Fibroblast of villous mesenchyme (primary cell): Measurements from ENCODE around the gene MMP24OS. TPM values are rescaled to one million over a fixed set of nuclear protein-coding genes. Genes with fewer than 3 reads are reported as not detected.

Source experiments
- DNase-seq: peaks from one replicate; pipeline ENCODE4 v3.0.0-alpha.2; 2010; ENCODE audit warnings: low read depth
- H3K4me3 ChIP-seq: 2 replicates; pipeline ENCODE4 v1.5.1; 2011; ENCODE audit warnings: low read depth, mild to moderate bottlenecking, low read length
- total RNA-seq: library from RNA; depleted of rRNA; stranded (reverse); fragments of >200 nt; gene quantifications from 2 replicates; pipeline ENCODE4 v1.2.3, GENCODE V29; 2012
- TF ChIP-seq, protein P1 (sequence below): IDR thresholded peaks from 2 replicates; pipeline ENCODE4 v1.5.1; 2012; ENCODE audit warnings: low read depth, mild to moderate bottlenecking, low read length; ENCODE audit not compliant: insufficient read depth

The MMP24OS gene
- 14.7 and 16.8 TPM in 2 replicates for total RNA-seq

DNA sequence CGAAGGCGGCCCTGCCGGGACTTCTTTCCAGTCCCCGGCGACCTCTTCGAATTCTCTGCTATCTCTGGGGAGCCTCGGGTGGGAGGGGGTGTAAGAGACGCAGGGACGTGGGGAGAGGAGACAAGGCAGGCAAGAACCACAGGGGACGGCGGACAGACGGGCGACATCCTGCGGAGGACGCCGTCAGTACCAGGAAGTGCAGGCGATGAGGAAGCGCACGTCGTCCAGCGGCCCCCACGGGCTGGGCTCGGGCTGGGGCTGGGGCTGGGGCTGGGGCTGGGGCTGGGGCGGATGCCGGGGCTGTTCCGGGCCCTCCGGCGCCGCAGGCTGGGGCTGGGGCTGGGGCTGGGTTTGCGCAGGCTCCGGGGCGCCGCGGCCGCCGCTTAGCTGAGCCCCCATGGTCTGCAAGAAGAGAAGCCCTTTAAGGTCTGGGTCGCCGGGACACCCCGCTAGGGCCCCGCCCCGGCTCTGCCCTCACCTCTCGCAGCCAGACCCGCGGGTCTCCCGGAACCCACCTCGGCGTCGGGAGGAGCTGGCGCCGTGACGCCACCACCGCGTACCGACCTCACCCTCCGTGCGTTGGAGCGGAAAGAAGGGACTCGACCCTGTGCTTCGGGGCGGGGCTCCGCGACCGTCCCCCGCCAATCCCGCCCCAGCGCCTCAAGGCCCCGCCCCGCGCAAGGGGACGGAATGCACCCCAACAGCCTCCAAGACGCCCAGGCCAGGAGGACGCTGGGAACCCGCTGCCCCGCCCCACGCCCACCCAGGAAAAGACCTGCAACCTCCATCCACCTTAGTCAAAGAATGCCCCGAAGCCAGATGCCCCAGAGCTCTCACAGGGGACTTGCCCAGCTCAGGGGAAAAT lies at the start of gene MMP24OS:
Gene MMP24OS (minus strand): TSS at position 592 of the 865 bp plus-strand sequence. CDS start 193 bp downstream, at position 399.
- TF ChIP-seq, protein P1, sequence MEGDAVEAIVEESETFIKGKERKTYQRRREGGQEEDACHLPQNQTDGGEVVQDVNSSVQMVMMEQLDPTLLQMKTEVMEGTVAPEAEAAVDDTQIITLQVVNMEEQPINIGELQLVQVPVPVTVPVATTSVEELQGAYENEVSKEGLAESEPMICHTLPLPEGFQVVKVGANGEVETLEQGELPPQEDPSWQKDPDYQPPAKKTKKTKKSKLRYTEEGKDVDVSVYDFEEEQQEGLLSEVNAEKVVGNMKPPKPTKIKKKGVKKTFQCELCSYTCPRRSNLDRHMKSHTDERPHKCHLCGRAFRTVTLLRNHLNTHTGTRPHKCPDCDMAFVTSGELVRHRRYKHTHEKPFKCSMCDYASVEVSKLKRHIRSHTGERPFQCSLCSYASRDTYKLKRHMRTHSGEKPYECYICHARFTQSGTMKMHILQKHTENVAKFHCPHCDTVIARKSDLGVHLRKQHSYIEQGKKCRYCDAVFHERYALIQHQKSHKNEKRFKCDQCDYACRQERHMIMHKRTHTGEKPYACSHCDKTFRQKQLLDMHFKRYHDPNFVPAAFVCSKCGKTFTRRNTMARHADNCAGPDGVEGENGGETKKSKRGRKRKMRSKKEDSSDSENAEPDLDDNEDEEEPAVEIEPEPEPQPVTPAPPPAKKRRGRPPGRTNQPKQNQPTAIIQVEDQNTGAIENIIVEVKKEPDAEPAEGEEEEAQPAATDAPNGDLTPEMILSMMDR = no peak
- H3K4me3 ChIP-seq = peak within 1 kb of the TSS; percentile 74
- DNase-seq = peak; percentile 87

DNA sequence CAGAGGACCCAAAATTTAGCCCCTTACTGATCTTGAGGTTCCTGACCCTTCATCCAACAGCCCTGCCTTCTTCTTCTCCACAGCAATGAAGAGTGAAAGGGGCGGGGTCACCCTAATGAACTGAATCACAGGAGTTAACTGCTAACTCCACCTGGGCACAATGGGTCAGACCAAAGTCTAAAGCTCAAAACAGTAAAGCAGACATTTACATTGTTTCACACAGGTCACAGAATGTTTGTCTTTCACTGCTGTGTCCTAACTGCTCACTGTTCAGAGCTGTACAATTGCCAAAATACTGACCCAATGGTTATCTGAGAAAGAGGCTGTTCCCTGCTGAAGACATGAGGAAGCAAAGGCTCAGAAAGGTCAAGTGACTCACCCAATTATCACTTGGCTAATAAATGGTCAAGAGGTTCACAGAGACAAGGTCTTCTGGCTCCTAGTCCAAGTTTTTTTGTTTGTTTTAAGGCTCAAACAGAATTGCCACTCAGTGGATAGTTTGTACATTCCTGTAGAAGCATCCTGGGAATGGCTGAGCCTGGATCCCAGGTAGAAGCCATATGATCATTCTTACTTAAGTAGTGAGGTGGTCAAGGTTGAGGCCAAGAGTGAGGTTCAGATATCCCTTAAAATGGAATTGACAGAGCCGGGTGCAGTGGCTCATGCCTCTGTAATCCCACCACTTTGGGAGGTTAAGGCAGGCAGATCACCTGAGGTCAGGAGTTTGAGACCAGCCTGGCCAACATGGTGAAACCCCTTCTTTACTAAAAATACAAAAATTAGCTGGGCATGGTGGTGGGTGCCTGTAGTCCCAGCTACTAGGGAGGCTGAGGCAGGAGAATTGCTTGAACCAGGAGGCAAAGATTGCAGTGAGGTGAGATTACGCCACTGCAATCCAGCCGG lies 49.4 kb upstream of the MMP24OS start:
- peak; percentile 89 for DNase-seq
- TF ChIP-seq, protein P1 = no peak
- H3K4me3 ChIP-seq = no peak overlapping the region

DNA sequence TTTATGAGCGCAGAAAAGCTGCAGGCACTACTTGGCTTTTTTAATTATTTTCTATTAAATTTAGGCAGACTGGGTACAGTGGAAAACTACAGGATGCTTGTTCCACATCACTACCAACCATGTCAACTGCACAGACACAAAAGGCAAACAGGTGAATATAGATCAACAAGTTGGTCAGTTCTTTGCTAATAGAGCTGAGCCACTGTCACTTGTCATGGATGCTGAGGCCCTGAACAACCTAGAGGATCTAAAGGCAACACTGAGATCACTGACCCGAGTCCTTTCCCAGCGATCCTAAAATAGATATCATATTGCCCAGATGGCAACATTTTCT lies 48.8 kb upstream of the MMP24OS start:
- TF ChIP-seq, protein P1 = no peak
- H3K4me3 ChIP-seq = no peak overlapping the region
- no peak for DNase-seq

DNA sequence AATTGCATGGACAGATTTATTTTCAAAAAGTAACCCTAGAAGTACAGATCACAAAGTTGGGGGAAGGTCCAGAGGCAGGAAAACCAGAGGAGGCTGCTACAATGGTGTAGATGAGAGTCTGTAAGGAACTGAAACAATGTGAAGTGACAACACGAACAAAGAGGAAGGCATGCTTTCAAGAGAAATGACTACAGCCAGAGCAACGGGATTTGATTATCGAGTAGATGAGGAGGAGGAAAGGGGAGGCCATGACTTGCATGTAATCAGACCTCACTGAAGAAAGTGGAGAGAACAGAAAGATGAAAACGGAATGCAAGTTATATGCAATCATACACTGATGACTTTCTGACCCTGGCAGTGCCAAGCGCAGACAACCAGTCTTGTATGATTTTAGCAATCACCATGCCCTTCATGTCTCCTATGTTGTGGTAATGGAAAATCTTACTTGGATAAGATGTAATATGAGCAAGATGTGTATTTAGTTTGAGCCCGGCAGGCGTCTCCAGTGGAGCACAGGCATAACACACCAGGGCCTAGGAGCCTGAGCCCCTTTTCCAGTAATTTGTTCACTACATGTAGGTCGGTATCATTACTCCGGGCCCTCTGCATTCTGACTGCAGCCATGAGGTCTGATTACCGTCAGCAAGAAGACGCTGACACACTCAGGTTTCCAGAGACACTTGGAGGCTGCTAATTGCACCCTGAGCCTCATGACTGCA lies 48.3 kb upstream of the MMP24OS start:
- TF ChIP-seq, protein P1 = no peak
- no peak for DNase-seq
- no peak overlapping the region for H3K4me3 ChIP-seq

DNA sequence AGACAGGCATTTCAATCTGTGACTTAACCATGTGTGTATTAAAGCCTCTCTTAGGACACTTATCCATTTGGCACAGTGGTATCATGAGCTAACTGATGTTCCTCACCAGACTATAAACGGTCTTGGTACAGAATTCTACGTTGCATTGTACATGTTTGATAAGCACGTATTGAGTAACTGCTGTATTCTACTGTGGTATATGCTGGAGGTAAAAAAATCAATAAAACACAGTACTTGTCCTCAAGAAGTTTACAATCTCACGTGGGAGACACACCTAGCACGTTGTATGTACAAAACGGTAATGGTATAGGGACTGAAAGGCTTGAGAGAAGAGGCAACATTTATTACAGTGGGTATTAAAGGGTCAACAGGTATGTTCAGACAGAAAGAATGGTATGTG lies 47.5 kb upstream of the MMP24OS start:
- H3K4me3 ChIP-seq = no peak overlapping the region
- TF ChIP-seq, protein P1 = no peak
- no peak for DNase-seq

DNA sequence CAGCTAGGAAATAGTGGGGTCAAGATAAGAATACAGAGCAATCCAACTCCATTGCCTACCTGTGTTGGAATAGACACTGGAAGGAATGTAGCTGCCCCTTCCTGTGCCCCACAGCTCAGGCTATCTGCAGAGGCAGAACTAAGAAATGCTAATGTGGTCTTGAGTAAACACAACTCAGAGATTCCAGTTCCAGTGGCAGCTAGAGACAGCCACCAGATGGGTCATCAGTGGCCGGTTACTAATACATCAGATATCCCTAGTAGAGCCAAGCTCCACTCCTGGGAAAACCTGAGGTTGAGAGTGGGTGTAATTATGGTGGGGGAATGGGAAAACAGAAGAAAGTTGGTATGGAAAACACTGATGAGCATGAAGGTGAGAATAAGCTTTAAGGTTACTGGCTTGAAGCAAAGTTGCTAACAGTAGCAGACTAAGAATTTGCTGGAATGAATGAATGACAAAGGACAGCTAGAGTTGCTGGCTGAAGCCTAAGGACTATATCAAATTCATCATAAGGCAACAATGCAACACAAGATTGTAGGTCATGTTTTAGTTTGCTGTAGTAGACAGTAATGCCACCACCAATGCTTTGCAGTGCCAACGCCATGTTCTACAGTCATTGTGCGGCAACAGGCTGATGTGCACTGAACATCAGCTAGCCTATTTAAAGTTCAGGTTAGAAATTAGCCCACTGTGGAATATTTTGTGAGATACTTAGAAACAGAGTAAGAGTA lies 42.6 kb upstream of the MMP24OS start:
- no peak for DNase-seq
- TF ChIP-seq, protein P1 = no peak
- no peak overlapping the region for H3K4me3 ChIP-seq
